ENCODE measurements around the gene VAC14. TPM values are rescaled to one million over a fixed set of nuclear protein-coding genes. Genes with fewer than 3 reads are reported as not detected.
"Not testable (repeated sequence)": the region's sequence is repeated elsewhere in the genome, so short reads cannot be mapped to it uniquely, and the experiment has no call there.

VAC14 gene
- polyA plus RNA-seq, 12 donors: 19.7 to 32.3 (median 24.9) TPM; not detected in 1

- no peak for DNase-seq
These were observed 118.5 kb downstream of the VAC14 start for GRCh38 chr16:70682239-70683145.

GRCh38 chr16:70681382-70682238, 119.3 kb downstream of the VAC14 start:
- DNase-seq: no peak

- no peak for DNase-seq
These were observed 120.2 kb downstream of the VAC14 start for GRCh38 chr16:70680495-70681381.

- no peak for DNase-seq
These were observed 121.1 kb downstream of the VAC14 start for GRCh38 chr16:70679671-70680494.

- no peak for DNase-seq
These were observed 121.9 kb downstream of the VAC14 start for GRCh38 chr16:70678898-70679670.

- DNase-seq: no peak
These were observed 122.6 kb downstream of the VAC14 start for GRCh38 chr16:70678121-70678897.

GRCh38 chr16:70677499-70678120, 123.3 kb downstream of the VAC14 start:
- DNase-seq: no peak

- DNase-seq: no peak
These were observed 124.1 kb downstream of the VAC14 start for GRCh38 chr16:70676675-70677498.

- DNase-seq: no peak
These were observed 125.0 kb downstream of the VAC14 start for GRCh38 chr16:70675851-70676513.

- DNase-seq: no peak
These were observed 126.5 kb downstream of the VAC14 start for GRCh38 chr16:70674221-70675014.

GRCh38 chr16:70670938-70671337, 130.0 kb downstream of the VAC14 start:
- not testable (repeated sequence) for DNase-seq

- no peak for DNase-seq
These were observed 130.8 kb downstream of the VAC14 start for GRCh38 chr16:70670175-70670574.

GRCh38 chr16:70665806-70666735, 134.9 kb downstream of the VAC14 start:
- no peak for DNase-seq

- DNase-seq: no peak
These were observed 135.8 kb downstream of the VAC14 start for GRCh38 chr16:70665113-70665694.
